Hepatocyte (in vitro differentiated cells): ENCODE measurements around the gene QSOX2.

Experiments used
- EZH2 ChIP-seq: fragments of 200-600 bp; sonication (generic); IDR thresholded peaks from 2 replicates; pipeline ENCODE4 v1.6.1; 2016; ENCODE audit warnings: antibody characterized with exemption, mild to moderate bottlenecking, borderline replicate concordance
- TF ChIP-seq, protein P1 (sequence below): fragments of 200-600 bp; sonication (generic); IDR thresholded peaks from 2 replicates; pipeline ENCODE4 v1.5.1; 2016; ENCODE audit warnings: antibody characterized with exemption, mild to moderate bottlenecking; ENCODE audit not compliant: poor library complexity

DNA sequence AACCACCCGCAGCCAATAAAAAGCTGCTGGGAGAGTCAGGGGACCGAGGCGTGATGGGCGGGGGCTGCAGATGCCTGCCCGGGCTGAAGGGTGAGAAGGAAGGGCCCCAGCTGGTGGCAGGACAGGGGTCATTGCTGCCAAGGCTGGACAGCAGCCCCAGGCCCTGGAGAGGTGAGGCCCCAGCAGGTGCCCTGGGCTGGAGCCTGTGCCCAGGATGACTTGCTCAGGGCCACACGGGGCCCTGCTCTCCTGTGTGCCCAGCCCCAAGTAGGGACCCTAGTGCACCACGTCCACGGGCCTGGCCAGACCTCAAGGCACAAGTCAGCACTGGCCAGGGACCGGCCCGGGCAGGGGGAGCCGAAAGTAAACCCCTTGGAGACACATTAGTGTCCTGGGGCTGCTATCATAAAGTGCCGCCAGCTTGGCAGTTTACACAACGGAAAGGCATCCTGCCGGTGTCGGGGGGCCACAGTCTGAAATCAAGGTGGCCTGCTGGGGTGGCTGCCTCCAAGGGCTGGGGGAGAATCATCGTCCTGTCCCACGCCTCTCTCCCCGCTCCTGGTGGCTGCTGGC is 62.7 kb downstream of the QSOX2 start:
- TF ChIP-seq, protein P1, sequence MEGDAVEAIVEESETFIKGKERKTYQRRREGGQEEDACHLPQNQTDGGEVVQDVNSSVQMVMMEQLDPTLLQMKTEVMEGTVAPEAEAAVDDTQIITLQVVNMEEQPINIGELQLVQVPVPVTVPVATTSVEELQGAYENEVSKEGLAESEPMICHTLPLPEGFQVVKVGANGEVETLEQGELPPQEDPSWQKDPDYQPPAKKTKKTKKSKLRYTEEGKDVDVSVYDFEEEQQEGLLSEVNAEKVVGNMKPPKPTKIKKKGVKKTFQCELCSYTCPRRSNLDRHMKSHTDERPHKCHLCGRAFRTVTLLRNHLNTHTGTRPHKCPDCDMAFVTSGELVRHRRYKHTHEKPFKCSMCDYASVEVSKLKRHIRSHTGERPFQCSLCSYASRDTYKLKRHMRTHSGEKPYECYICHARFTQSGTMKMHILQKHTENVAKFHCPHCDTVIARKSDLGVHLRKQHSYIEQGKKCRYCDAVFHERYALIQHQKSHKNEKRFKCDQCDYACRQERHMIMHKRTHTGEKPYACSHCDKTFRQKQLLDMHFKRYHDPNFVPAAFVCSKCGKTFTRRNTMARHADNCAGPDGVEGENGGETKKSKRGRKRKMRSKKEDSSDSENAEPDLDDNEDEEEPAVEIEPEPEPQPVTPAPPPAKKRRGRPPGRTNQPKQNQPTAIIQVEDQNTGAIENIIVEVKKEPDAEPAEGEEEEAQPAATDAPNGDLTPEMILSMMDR: no peak
- no peak for TF ChIP-seq EZH2
